ENCODE results near the gene E4F1.

E4F1 gene

GRCh38 chr16:2275476-2276367, 52.3 kb downstream of the E4F1 start:
- no peak for DNase-seq (ENCODE audit: low spot score)

- no peak for DNase-seq (ENCODE audit: low spot score)
These were observed 53.2 kb downstream of the E4F1 start for GRCh38 chr16:2276368-2277195.

GRCh38 chr16:2277466-2278271, 54.3 kb downstream of the E4F1 start:
- DNase-seq (ENCODE audit: low spot score) = no peak

GRCh38 chr16:2278272-2278608, 54.8 kb downstream of the E4F1 start:
- DNase-seq (ENCODE audit: low spot score) = peak; percentile 67

- no peak for DNase-seq (ENCODE audit: low spot score)
These were observed 55.8 kb downstream of the E4F1 start for GRCh38 chr16:2278956-2279800.

- DNase-seq (ENCODE audit: low spot score) = no peak
These were observed 57.1 kb downstream of the E4F1 start for GRCh38 chr16:2280461-2280860.

GRCh38 chr16:2280981-2281542, 57.7 kb downstream of the E4F1 start:
- DNase-seq (ENCODE audit: low spot score) = no peak

GRCh38 chr16:2282262-2282661, 58.9 kb downstream of the E4F1 start:
- no peak for DNase-seq (ENCODE audit: low spot score)

- no peak for DNase-seq (ENCODE audit: low spot score)
These were observed 59.6 kb downstream of the E4F1 start for GRCh38 chr16:2282866-2283555.

- DNase-seq (ENCODE audit: low spot score) = no peak
These were observed 60.8 kb downstream of the E4F1 start for GRCh38 chr16:2284001-2284770.

- no peak for DNase-seq (ENCODE audit: low spot score)
These were observed 61.6 kb downstream of the E4F1 start for GRCh38 chr16:2284797-2285576.

Measured in HuH-7.5 (cell line).